Spleen (tissue), 7 donors: ENCODE measurements around the gene GJC1.

ENCODE experiments used
- POLR2A ChIP-seq, 3 donors: fragments of 450-650 bp; IDR thresholded peaks; one replicate each; pipeline ENCODE4 v1.5.1; 2017; ENCODE audit warnings: antibody characterized with exemption in 3 of 3, mild to moderate bottlenecking in 1 of 3
- TF ChIP-seq, protein P1 (sequence below), 11 experiments: fragments of 200-600 bp in 7 of 11; fragments of 450-650 bp in 4 of 11; sonication (generic) in 4 of 11; IDR thresholded peaks in 8 of 11; conservative IDR thresholded peaks in 3 of 11; 1 replicate in 7 of 11; 2 replicates in 4 of 11; pipeline versions ENCODE4 v1.4.0 to v1.8.0; 2016 to 2021; ENCODE audit warnings: antibody characterized with exemption in 11 of 11, inconsistent platforms in 4 of 11, mild to moderate bottlenecking in 1 of 11
- donor health status: DM: no; HTN: no; CAD: no; lungs with moderate emphysema.
- donor health status: DM: no; HTN: no; CAD: no.
- donor health status: DM: no; HTN: no; CAD: no.

DNA sequence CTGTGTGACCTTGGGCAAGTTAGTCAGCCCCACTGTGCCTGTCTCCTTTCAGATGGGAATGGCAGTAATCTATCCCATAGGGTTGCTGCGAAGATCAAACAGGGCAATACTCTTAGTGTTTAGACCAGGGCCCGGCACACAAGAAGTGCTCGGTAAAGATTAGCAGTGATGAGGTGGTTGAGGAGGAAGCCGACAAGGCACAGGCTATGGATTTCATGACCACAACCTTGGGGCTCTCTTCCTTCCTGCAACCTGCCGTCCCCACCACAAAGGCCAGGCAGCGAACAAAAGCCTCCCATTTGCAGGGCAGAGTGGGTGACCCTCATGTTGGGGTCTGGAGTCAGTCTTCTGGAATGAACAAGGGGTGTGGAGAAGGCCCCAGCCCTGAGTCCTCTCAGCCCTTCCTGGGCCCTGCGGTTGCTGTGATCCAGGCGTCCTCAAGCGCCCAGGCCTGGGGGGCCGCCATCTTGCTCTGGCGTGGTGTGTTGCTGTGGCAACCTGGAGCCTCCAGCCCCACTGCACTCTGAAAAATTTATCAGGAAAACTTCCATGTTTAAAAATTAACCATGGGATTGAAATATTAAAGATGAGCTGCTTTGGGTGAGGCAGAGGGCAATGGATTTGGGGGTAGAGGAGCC, 61.5 kb downstream of the GJC1 start:
- TF ChIP-seq POLR2A (IDR thresholded peaks at IDR 0.05), result no peak
- TF ChIP-seq, protein P1, sequence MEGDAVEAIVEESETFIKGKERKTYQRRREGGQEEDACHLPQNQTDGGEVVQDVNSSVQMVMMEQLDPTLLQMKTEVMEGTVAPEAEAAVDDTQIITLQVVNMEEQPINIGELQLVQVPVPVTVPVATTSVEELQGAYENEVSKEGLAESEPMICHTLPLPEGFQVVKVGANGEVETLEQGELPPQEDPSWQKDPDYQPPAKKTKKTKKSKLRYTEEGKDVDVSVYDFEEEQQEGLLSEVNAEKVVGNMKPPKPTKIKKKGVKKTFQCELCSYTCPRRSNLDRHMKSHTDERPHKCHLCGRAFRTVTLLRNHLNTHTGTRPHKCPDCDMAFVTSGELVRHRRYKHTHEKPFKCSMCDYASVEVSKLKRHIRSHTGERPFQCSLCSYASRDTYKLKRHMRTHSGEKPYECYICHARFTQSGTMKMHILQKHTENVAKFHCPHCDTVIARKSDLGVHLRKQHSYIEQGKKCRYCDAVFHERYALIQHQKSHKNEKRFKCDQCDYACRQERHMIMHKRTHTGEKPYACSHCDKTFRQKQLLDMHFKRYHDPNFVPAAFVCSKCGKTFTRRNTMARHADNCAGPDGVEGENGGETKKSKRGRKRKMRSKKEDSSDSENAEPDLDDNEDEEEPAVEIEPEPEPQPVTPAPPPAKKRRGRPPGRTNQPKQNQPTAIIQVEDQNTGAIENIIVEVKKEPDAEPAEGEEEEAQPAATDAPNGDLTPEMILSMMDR (IDR thresholded peaks at IDR 0.05 in 8 of 11, conservative IDR thresholded peaks at IDR 0.05 in 3 of 11), result no peak
